SK-N-SH treated with all-trans-retinoic acid at 6 μM for 48 hours (cell line): ENCODE results near the gene XPO5.

ENCODE experiments used
- ARNTL ChIP-seq: fragments of 450-650 bp; formaldehyde crosslinking; IDR thresholded peaks from 2 replicates; pipeline ENCODE4 v1.5.0; 2020; ENCODE audit warnings: low read depth, mild to moderate bottlenecking, moderate library complexity, borderline replicate concordance
- CSDC2 ChIP-seq: fragments of 250-450 bp; sonication (Bioruptor Pico); IDR thresholded peaks from 2 replicates; pipeline ENCODE4 v1.5.0; 2020; ENCODE audit warnings: mild to moderate bottlenecking, moderate library complexity
- PATZ1 ChIP-seq: fragments of 250-450 bp; sonication (Bioruptor Pico); IDR thresholded peaks from 2 replicates; pipeline ENCODE4 v1.8.0; 2020; ENCODE audit warnings: mild to moderate bottlenecking, moderate library complexity, borderline replicate concordance
- PPARA ChIP-seq: fragments of 250-450 bp; sonication (Bioruptor Pico); IDR thresholded peaks from 2 replicates; pipeline ENCODE4 v1.5.0; 2020; ENCODE audit warnings: mild to moderate bottlenecking, borderline replicate concordance
- TCF4 ChIP-seq: fragments of 250-450 bp; sonication (Bioruptor Pico); IDR thresholded peaks from 2 replicates; pipeline ENCODE4 v1.8.0; 2021; ENCODE audit warnings: mild to moderate bottlenecking, moderate library complexity, borderline replicate concordance
- ZC3H10 ChIP-seq: fragments of 250-450 bp; sonication (Bioruptor Pico); IDR thresholded peaks from 2 replicates; pipeline ENCODE4 v1.5.1; 2021; ENCODE audit warnings: mild to moderate bottlenecking, moderate library complexity
- ZFP30 ChIP-seq: fragments of 450-650 bp; formaldehyde crosslinking; IDR thresholded peaks from 2 replicates; pipeline ENCODE4 v1.5.0; 2022; ENCODE audit warnings: mild to moderate bottlenecking, moderate library complexity
- ZNF8 ChIP-seq: fragments of 450-650 bp; formaldehyde crosslinking; IDR thresholded peaks from 2 replicates; pipeline ENCODE4 v1.5.0; 2020; ENCODE audit warnings: mild to moderate bottlenecking, moderate library complexity
- TF ChIP-seq, protein P1 (sequence below): fragments of 250-450 bp; sonication (Bioruptor Pico); IDR thresholded peaks from 2 replicates; pipeline ENCODE4 v1.5.1; 2020; ENCODE audit warnings: low read depth, mild to moderate bottlenecking, moderate library complexity
- TF ChIP-seq, protein P2 (sequence below): fragments of 250-450 bp; sonication (Bioruptor Pico); IDR thresholded peaks from 2 replicates; pipeline ENCODE4 v1.5.1; 2021; ENCODE audit warnings: mild to moderate bottlenecking, moderate library complexity
- TF ChIP-seq, protein P3 (sequence below): fragments of 250-450 bp; sonication (Bioruptor Pico); IDR thresholded peaks from 2 replicates; pipeline ENCODE4 v1.5.0; 2020; ENCODE audit warnings: mild to moderate bottlenecking, moderate library complexity

- TF ChIP-seq ZC3H10 (CRISPR knock-in tag) = no peak
- TF ChIP-seq, protein P1, sequence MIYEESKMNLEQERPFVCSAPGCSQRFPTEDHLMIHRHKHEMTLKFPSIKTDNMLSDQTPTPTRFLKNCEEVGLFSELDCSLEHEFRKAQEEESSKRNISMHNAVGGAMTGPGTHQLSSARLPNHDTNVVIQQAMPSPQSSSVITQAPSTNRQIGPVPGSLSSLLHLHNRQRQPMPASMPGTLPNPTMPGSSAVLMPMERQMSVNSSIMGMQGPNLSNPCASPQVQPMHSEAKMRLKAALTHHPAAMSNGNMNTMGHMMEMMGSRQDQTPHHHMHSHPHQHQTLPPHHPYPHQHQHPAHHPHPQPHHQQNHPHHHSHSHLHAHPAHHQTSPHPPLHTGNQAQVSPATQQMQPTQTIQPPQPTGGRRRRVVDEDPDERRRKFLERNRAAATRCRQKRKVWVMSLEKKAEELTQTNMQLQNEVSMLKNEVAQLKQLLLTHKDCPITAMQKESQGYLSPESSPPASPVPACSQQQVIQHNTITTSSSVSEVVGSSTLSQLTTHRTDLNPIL (CRISPR knock-in tag) = no peak
- no peak for TF ChIP-seq ZNF8 (CRISPR knock-in tag)
- no peak for TF ChIP-seq ARNTL (CRISPR knock-in tag)
- no peak for TF ChIP-seq PATZ1 (CRISPR knock-in tag)
- no peak for TF ChIP-seq TCF4 (CRISPR knock-in tag)
- no peak for TF ChIP-seq ZFP30 (CRISPR knock-in tag)
- TF ChIP-seq, protein P2, sequence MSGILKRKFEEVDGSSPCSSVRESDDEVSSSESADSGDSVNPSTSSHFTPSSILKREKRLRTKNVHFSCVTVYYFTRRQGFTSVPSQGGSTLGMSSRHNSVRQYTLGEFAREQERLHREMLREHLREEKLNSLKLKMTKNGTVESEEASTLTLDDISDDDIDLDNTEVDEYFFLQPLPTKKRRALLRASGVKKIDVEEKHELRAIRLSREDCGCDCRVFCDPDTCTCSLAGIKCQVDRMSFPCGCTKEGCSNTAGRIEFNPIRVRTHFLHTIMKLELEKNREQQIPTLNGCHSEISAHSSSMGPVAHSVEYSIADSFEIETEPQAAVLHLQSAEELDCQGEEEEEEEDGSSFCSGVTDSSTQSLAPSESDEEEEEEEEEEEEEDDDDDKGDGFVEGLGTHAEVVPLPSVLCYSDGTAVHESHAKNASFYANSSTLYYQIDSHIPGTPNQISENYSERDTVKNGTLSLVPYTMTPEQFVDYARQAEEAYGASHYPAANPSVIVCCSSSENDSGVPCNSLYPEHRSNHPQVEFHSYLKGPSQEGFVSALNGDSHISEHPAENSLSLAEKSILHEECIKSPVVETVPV (CRISPR knock-in tag) = no peak
- TF ChIP-seq, protein P3, sequence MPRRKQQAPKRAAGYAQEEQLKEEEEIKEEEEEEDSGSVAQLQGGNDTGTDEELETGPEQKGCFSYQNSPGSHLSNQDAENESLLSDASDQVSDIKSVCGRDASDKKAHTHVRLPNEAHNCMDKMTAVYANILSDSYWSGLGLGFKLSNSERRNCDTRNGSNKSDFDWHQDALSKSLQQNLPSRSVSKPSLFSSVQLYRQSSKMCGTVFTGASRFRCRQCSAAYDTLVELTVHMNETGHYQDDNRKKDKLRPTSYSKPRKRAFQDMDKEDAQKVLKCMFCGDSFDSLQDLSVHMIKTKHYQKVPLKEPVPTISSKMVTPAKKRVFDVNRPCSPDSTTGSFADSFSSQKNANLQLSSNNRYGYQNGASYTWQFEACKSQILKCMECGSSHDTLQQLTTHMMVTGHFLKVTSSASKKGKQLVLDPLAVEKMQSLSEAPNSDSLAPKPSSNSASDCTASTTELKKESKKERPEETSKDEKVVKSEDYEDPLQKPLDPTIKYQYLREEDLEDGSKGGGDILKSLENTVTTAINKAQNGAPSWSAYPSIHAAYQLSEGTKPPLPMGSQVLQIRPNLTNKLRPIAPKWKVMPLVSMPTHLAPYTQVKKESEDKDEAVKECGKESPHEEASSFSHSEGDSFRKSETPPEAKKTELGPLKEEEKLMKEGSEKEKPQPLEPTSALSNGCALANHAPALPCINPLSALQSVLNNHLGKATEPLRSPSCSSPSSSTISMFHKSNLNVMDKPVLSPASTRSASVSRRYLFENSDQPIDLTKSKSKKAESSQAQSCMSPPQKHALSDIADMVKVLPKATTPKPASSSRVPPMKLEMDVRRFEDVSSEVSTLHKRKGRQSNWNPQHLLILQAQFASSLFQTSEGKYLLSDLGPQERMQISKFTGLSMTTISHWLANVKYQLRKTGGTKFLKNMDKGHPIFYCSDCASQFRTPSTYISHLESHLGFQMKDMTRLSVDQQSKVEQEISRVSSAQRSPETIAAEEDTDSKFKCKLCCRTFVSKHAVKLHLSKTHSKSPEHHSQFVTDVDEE (CRISPR knock-in tag) = no peak
- TF ChIP-seq PPARA (CRISPR knock-in tag) = no peak
- no peak for TF ChIP-seq CSDC2 (CRISPR knock-in tag)
Measured at GRCh38 chr6:43521836-43522235, 54.0 kb downstream of the XPO5 start.
